Measurements from ENCODE around the gene NHSL1.

NHSL1 gene

DNA sequence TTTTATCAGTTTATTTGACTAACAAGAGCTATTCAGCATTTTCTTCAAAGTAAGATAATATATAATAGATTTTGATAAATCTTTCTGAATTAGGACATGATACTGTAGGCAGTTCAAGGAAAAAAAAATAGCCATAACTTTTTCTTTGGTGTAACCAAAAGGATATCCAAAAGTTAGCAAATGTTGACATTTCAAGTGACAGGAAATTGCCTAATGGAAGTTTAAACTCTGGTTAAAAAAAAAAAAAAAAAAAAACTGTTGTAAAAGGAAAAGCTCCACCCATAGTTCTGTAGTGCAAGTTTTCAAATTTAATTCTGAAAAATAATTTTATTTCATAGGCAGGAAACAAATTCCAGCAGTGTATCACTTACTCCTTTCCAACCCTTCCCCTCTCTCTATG lies 76.4 kb downstream of the NHSL1 start:
- DNase-seq: no peak

DNA sequence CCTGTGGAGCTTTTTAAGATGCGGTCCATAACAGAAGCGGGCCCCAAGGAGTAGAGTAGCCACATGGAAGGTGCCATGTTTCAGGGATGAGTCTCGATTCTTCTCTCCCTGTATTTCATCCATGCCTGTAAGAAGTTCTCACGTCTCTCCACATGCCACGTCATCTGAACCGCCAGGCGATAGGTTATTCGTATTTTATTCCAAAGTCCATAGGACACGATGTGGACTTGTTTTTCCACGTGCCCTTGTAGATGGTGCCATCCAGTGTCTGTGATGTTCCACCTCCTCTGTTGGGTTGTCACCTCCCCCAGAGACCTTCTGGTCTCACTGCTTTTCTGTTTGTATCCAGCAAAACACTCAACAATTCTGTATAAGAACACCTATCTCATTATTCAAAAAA lies 77.7 kb downstream of the NHSL1 start:
- no peak for DNase-seq

DNA sequence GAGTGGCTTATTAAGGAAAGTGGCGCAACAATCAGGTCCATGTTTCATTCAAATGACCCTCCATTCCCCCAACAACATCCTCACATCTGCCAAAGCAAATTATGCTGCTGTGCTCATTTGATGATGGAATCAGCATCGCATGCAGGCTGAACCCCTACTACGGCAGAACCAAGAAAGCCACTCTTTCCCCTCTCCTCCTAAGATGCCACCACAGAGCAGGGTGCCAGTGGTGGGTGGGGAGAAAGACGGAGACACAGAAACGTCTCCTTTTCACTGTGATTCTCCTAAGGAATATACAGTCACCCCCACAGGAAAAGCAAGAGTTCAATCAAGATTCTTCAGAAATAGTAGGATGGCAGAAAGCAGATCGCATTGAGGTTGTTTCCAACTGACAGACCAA lies 78.2 kb downstream of the NHSL1 start:
- no peak for DNase-seq

DNA sequence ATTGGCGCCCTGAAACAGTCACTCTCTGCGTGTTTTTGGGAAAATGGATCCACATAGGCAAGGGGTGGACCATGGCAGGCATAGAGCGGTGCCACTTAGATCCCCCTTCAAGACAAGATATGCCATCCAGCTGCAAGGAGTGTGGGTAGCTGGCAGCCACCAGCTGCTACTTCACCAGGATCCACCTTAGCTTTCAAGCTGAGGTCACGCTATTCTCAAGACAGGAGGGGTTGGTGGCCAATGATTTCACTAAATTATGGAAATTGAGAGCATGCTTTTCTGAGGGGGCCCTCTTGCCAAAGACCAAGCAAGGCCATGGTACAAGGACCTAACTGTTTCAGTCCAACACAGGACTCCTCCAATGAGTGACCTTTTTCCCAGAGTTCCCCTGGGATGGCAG lies 78.9 kb downstream of the NHSL1 start:
- no peak for DNase-seq

DNA sequence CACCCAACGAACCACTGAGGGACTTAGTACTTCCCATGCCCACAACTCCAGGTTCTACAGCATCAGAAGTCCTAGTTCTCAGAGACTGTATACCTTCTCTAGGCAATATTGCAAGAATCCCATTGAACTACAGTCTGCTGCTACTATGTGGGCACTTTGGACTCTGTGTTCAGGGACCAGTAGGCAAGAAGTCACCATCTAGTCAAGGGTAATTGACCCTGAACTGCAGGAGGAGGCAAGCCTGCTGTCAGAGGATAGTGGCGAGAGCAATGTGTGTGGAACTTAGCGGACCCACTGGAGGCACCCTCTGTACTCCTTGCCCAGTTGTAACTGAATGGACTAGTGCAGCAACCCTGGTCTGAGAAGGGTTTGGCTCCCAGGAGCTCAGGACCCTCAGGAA lies 79.5 kb downstream of the NHSL1 start:
- DNase-seq: no peak

DNA sequence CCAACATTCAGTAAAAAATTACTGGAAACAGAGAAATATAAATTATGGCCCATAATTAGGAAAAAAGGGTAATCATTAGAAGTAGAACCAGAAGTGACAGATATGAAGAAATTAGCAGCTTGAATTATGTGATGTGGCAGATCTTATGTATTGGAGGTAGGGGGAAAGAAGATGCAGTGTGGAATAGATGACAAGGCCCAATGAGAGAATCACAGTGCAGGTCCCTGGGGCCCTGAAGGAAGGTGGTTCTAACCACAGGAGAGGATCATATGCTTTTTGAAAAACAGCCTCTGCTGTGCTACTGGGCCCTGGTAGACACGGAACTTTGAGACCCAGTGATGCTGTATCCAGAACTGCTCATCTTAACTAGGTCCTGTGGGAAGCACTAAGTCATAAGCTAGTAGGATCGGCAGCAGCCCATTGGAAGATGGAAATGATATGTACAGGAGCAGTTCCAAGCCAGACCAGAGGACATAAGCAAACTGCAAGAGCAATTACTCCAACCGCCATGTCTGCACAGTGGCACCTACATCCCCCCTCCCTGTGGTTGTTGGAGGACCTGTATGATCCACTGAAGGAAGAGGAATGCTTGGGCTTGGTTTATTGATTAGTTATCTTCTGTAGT lies 81.1 kb downstream of the NHSL1 start:
- DNase-seq: no peak

DNA sequence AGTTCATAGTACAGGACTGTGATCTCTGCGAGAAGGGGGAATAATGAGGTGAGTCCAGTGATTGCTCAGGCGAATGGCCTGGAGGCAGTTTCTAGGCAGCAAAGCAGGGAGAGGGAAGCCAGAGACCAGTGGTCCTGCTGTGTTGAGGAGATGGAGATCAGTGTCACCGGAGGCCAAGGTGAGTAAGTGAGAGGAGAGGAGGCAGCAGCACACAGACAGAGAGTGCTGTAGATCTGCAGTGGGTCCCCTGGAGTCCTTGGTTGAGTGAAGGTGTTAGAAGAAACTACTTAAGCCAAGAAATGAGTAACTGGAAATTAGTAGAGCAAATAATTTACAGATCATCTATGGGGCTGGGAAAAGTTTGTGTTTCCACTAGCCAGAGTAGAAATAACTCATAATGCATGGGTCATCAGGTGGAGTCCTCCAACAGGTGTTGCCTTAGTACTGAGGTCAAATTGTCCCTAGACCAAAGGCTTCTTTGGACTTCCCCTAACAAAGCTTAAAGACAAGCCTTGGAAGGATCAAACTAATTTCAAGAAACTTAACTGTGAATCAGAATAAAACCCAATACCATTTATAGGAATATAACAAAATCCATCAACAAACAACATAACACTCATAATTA lies 81.7 kb downstream of the NHSL1 start:
- DNase-seq: no peak

DNA sequence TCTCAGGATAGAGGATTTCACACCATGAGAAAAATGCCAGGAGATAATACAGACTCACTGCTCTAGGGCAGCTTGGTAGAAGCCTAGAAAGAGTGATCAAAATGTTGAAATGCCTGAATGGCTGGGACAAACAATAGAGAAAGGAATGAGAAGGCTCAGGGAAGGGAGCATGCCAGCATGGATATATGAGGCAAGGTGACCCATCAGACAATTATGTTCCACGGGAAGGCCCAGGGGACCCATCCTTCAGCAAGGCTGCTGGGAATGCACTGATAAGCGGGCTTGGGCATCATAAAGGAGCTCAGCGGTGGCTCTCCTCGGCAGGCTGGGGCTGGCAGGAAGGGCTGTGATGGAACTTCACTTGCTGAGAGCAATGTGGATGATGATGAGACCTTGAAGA lies 83.1 kb downstream of the NHSL1 start:
- DNase-seq: no peak

DNA sequence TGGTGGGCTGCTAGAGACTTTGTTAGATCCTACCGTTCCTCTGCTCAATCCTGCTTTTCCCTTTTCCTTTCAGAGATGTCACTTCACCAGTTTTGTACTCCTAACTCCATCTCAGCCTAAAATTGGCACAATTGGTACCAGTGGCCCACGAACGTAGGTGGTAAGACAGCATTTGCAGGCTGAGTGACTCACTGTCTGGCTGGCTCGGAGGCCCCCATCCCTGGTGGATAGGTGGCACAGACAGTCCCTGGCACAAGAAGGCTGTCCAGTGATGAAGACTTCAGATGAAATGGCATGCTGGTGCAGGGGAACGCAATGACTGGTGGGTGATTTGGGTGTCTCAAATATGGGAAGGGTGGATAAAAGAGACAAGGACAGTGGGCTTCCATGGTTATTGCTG lies 84.2 kb downstream of the NHSL1 start:
- no peak for DNase-seq

DNA sequence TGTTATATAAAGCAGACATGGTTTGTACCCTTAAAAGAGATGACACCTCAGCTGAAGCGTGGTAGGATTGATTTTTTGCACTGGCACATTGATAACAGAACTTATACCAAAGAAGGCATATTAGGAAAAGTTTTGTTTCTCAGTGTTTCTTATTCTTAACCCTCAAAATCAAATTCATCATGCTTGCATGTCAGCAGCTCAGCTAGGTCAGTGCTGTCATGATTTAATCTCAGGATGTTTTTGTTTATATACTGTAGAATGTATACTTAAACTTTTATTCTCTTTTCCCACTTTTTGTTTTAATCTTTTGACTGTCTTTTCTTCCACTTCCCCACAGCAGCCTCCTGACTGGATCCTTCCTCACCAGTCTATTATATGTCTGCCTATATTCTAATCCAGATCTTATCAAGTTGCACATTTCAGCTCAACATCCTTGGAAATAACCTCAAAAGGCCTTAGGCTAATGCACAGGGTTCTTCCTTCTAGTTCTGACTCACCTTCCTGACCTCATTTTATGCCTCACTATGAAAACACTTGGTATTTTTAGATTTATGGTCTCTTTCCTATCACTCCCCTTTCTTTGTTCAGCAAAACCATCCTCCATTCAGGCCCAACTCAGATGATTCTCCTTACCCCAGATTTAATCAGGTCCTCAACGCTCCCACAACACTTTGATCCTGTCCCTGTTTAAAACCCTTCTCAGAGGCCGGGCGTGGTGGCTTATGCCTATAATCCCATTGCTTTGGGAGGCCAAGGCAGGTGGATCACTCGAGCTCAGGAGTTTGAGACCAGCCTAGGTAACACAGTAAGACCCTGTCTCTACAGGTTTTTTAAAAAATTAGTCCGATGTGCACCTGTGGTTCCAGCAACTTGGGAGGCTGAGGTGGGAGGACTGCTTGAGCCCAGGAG lies 88.1 kb downstream of the NHSL1 start:
- DNase-seq: no peak

DNA sequence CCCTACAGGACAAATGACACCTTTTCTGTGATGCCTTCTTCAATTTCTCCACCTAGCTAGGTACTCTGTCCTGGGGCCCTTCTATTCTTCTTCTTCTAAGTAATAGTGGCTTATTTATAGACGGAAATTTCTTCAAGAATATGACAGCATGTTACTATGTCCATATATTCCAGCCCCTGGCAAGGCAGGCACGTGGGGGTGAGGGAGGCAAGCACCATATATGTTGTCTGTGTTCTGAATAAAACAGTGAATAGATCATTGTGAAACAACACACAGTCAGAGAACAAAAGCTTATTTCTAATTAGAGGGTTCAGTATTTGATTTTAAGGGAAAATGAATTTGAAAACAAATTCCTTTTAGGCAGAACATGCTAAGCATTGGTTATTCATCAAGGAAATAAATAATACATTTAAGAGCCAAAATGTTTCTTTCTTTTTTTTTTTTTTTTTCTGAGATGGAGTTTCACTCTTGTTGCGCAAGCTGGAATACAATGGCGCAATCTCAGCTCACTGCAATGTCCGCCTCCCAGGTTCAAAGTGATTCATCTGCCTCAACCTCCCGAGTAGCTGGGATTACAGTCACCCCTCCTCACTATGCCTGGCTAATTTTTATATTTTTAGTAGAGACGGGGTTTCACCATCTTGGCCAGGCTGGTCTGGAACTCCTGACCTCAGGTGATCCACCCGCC lies 89.1 kb downstream of the NHSL1 start:
- DNase-seq: no peak

DNA sequence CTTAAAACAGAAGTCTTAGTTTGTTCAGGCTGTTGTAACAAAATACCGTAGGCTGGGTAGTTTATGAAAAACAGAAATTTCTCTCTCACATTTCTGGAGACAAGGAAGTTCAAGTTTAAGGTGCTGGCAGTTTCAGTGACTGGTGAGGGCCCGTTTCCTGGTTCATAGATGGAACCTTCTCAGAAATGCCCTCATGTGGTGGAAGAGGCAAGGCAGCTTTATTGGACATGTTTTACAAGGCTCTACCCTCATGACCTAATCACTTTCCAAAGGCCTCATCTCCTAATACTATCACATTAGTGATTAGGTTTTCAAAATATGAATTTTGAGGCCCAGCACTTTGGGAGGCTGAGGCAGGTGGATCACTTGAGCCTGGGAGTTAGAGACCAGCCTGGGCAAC lies 92.9 kb downstream of the NHSL1 start:
- DNase-seq: no peak

DNA sequence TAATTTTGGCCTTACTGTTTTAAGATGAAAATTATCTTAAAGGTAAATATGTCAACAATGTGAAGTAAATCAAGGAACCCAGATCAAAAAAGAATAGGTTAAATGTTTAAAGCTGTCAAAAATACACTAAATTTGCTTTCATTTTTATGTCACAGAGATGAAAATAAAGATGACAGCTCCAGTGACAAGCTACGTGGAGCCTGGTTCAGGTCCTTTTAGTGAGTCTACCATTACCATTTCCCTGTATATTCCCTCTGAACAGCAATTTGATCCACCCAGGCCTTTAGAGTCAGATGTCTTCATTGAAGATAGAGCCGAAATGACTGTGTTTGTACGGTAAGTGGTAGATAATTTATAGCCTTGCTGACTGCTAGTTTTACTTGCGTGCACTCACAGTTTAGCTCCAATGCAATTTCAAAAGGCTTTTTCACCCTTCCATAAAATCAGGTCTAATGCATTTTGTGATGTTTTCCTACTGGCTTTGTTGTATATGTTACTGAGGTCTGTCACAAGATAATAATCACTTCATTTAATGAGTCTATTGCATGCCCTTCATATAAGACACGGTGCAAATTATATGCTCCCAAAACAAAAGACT lies 93.4 kb downstream of the NHSL1 start:
- DNase-seq: peak; percentile 28

DNA sequence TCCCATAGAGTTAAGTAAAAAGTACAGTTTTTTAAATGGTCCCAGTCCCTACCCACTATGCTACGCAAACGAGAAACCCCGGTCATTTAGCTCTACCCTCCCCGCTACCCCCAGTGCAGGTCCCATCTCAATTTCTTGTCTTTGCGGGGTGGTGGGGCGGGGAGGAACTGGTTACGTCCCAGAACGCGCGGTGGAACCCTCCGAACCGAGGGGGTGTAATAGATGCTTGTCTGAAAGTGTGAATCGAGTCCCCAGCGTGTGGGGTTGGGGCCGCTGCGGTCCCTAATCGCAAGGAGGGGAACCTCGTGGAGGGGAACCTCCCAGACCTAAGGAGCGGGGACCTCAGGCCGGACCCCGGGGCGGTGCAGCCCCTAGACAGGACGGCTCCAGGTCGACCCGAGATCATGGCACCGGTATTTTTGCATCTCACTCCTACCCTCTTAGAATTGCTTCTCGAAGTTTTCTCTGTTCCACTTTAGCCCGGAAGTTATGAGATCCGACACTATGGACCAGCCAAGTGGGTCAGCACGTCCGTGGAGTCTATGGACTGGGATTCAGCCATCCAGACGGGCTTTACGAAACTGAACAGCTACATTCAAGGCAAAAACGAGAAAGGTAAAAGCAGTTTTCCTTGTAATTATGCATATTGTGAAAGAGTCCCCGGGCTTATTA lies 94.5 kb downstream of the NHSL1 start:
- no peak for DNase-seq

DNA sequence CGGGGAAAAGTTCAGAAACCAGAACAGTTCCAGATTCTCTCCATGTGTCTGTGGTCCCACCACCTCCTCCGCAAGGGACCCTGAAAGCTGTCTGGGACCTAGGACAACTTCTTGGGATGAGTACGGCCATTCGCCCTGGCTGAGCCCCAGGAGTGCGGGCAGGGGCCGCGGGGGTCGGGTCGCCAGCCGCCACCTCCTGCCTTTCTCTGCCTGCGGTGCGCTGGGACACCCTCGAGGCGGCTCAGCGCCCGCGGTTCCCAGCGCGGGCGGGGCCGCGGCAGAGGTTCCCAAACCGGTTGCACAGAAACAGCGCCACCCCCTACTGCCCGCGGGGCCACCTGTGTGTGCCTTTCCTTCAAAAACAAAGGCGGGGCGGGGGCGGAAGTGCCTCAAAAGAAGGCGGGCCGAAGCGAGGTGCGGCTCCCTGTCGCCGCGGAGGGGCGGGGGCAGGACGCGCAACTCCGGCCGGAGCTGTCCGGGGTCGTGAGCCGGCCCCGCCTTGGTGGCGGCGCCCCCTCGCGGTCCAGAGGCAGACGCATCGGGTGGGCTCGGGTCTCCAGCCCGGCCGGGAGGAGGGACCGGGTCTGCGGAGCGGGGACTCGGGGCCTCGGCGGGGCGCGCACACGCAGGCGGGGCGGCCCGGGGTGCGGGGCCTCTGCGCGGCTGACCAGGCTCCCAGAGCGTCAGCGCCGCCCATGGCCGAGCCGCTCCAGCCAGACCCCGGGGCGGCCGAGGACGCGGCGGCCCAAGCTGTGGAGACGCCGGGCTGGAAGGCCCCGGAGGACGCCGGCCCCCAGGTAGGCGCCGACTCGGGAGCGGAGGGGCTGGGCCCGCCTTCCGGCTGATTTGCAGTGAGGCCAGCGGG lies 95.3 kb downstream of the NHSL1 start, which contains the start of gene HEBP2:
Gene HEBP2, plus strand, starts transcription at position 423 of the 865 bp plus-strand sequence. Its CDS starts 273 bp downstream, at position 696.
- DNase-seq: peak; percentile 85

DNA sequence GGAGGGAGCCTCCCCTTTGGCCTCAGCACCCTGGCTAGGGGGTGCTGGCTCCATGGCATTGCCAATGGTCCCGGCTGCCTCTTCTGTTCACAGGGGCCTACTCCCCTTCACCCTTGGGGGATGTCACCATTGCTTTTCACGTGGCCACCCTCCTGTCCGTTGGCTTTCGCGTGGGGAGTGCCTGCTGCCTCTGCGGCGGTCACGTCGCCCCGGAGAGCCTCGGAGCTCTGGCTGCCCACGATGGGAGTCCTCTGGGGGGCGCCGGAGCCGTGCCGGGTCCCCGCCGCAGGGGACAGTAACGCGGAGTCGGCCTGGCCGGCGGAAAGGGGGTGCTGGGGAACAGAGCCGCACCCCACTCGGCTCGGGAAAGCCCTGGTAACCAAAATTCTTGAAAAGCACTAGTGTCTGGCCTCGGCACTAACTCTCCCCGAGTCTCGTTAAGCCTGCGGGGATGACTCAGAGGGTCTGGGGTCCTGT lies 95.9 kb downstream of the NHSL1 start:
- DNase-seq: no peak

DNA sequence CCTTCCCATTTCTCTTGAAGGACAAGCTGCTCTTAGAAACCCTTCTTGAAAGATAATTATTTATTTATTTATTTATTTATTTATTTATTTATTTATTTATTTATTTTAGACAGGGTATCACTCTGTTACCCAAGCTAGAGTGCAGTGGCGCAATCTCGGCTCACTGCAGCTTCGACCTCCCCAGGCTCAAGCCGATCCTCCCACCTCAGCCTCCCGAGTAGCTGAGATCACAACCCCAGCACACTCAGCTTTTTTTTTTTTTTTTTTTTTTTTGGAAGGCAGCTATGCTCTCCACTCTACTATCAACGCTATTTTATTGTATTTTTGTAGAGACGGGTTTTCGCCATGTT lies 96.5 kb downstream of the NHSL1 start:
- DNase-seq: no peak

DNA sequence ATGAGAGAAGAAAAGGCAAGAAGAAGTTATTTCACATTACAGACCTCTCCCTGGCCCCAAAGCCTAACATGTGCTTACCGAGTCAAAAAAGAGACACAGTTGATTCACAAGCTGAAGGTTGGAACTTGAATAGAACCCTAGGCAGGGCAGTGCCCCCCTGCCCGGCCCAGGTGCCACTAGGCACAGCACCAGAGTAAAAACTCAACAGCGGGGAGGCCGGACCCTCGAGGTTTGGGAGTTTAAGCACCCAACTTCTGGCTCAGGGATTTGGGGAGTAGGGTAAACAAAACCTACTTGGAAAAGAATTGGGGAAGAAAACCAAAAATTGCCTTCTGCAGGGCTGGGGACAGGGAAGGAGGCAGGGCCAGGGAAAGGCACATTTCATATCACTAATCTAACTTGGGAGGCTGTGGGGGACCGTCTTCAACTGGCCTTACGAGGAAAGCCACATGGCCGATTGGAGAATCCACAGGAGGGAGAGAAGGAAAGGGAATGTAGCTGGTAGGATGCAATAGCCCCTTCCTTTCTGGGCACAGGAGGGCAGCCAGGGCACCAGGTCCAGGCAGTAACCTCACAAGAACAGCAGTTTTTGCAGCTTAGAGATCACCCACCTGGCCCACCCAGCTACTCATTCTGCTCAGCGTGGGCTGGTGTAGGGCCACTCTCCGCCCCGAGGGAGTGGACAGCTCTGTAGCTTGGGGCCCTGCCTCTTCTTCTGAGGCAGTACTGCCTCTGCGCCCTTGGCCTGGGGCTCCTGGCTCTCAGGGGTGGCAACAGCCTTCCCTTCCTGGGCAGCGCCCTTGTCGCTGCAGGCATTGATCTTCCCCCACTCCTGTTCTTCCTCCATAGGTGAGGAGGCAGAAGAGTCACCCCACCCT lies 97.1 kb downstream of the NHSL1 start:
- DNase-seq: no peak

DNA sequence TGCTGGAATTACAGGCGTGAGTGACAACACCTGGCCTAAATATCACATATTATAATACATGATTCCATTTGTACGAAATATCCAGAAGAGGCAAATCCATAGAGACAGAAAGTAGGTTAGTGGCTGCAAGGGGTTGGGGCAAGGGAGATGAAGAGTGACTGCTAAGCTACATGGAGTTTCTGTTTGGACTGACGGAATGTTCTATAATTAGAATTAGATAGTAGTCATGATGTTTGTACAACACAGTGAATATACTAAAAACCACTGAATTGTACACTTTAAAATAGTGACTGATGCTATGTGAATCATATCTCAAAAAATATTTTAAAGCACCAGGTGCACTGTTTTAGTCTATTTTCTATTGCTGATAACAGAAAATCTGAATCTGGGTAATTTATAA lies 99.0 kb downstream of the NHSL1 start:
- DNase-seq: no peak

Measured in NCI-H1417 treated with DMSO at 0.1 percent for 48 hours (cell line).